Stimulated activated CD8-positive, alpha-beta memory T cell treated with anti-CD3 and anti-CD28 coated beads, Interleukin-4, amount 100 ng/mL, for 4 hours (primary cell): ENCODE data around the gene NCAN.
"Not testable (repeated sequence)": the region's sequence is repeated elsewhere in the genome, so short reads cannot be mapped to it uniquely, and the experiment has no call there.

ENCODE experiments used
- DNase-seq, 2 donors: peaks; one replicate each; pipeline ENCODE4 v3.0.0-alpha.2; 2020; ENCODE audit warnings: low read depth in 2 of 2, low spot score in 1 of 2

NCAN gene

DNA sequence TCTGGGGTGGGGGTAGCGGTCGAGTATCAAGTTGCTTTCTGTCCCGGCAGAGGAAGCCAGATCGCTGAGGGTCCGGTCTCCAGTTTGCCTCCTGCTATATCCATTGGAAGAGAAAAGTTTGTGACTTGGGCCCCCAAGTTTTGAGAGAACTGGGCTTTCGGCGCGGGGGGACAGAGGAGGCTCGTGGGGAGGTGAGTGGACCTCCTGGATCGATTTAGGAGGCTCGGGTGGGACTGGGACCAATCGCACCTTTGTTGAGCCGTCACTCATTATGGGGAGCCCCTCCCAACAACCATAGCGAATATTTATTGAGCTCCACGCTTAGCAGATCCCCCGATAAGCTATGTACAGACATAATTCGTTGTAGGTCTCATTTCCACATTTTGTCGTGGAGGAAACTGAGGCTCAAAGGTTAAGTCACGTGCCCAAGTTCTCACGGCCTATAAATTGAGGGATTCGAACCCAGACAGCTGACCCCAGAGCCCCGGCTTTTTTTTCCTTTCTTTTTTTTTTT, 18.8 kb upstream of the NCAN start:
- no peak for DNase-seq

DNA sequence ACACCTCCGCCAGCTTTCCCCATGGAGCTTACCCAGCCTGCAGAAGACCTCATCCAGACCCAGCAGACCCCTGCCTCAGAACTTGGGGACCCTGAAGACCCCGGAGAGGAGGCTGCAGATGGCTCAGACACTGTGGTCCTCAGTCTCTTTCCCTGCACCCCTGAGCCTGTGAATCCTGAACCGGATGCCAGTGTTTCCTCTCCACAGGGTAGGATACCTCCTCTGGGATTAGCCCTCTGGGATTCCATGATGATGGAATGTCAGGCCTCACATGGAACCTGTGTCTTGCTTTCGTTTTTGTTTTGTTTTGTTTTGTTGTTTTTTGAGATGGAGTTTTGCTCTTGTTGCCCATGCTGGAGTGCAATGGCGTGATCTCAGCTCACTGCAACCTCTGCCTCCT, 17.8 kb upstream of the NCAN start:
- DNase-seq = no peak

DNA sequence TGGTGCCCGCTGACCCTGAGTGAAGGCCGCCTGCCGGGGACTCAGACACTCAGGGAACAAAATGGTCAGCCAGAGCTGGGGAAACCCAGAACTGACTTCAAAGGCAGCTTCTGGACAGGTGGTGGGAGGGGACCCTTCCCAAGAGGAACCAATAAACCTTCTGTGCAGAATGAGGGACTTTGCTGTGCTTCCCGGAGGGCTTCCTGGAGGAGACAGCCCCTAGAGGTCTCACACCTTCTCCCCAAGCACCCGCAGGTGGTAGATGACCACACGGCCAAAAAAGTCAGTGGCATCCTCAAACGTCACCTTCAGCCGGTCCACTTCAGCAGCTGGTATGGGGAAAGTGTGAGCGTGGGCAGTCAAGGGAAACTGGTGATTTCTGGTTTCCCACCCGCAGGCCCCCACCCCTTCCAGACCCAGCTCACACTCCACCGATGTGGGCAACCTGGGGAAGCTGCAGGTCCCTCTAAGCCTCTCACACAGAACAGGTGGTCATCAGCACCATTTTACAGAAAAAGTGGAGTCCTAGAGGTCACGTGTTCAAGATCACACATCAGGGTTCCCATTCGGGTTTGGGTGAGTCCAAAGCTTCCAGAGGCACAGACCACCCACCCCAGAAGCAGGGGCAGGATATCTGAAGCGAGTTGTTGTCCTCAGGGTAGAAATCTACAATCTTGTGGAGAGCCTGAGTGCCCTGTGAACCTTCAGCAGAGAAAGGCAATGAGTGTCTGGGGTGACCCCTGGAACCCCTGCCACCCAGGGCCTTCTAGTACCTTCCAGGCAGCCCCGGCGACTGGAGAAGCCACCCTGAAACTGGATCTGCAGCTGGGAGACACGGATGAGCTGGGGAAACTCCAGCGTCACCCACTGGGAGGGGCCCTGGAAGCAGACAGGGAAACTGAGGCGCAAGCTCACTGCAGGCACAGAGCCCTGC, 9.8 kb upstream of the NCAN start:
- no peak for DNase-seq

DNA sequence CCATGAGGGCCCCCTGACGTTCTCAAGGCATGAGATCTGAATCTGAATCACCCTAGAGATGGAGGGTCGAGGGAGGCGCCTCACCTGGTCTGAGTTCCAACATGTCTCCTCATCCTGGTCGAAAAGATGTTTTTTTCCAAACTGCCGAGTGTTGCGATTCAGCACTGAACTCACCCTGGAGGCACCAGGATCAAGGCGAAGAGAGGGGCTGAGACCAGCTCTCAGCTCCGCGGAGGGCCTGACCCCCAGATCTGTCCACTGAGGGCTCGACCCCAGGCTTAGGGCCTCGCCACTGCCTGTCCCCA, 9.1 kb upstream of the NCAN start:
- no peak for DNase-seq

DNA sequence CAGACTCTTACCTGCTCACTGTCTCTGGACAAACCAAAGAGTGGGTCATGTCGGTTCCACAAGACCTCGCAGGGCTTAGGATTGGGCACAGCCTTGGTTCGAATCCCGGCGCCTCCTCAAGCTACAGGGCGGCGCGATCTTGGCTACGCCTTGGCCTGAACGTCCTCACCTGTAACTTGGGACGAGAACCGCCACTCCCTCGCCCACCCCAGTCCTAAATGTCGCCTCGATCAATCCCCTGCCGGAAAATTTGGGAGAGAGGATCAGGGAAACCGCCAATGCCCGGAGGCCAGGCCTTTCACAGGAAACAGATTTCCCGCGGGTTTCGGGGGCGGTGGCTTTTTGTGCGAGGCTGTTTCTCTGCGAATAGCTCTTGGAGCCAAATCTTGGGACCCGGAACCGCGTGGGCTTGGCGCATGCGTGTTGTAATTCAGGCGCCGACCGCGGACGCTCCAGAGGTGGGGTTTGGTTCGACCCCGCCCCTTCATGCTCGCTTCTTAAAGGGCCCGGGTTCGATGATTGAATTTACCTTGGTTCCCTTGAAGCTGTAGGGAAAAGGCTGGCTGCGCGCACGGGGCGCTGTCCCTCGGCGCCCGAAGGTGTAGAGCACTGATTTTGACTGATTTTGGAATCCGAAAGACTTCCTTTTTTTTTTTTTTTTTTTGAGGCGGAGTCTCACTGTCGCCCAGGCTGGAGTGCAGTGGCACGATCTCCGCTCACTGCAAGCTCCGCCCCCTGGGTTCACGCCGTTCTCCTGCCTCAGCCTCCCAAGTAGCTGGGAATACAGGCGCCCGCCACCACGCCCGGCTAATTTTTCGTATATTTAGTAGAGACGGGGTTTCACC, 8.5 kb upstream of the NCAN start, which contains the start of gene NR2C2AP:
NR2C2AP (minus strand) TSS at position 403 of the 845 bp plus-strand sequence; CDS start at position 49, 354 bp downstream.
- peak; percentile 83 to 89 for DNase-seq

DNA sequence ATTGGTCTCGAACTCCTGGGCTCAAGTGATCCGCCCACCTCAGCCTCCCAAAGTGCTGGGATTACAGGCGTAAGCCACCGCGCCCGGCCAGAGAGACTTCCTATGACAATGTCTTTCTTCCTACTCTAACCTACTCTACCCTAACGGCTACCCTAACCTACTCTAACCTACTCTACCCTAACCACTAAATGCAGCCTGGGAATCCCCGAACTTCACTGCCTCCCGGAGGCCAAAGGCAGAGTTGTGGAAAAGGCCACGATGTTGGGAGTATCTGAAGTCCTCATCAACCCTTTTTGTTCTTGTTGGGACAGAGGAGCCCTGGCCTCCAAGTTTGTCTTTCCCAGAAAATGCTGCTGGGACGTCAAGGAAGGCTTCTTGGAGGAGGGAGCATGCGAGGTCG, 7.6 kb upstream of the NCAN start:
- DNase-seq = no peak

DNA sequence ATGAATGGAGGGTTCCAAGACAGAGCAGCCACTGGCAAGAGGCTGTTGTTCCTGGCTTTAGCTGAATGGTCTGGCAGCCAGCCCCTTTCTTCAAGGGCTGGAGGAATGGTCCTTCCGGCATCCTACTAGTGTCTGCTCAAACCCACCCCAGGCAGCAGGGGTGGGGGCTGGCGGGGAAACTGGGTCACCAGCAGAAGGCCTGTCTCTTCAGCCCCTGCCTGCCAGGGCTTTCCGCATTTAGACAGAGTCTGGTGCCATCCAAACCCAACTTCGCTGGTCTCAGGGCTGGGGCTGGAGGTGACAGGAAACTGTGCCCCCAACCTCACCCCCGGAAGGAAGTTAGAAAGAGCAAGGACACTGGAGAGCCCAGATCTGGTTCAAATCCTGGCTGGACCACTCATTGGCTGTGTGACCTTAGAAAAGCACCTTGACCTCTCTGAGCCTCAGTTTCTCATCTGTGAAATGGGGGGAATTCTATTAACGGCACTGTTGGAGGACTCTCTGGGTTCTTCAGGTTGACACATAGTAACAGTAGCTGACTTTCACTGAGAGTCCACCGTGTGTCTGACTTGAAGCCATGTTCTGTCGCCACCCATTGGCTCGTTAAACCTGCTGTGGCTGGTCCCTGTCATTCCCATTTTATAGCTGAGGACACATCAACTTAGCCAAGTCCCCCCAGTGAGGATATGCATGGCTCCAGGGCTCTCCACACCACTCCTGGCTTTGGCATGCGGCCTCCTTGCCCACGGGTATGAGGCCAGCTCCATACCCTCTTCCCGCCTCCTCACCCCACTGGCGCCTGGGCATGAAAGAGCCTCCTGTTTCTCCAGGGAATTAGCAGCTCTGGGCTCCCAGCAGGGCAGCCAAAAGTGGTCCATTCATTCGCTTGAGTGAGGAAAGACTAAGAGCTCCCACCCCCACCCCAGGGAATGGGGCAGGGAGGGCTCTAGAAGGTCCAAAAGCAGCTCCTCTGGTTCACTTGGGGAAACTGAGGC, 6.0 kb upstream of the NCAN start:
- no peak for DNase-seq

DNA sequence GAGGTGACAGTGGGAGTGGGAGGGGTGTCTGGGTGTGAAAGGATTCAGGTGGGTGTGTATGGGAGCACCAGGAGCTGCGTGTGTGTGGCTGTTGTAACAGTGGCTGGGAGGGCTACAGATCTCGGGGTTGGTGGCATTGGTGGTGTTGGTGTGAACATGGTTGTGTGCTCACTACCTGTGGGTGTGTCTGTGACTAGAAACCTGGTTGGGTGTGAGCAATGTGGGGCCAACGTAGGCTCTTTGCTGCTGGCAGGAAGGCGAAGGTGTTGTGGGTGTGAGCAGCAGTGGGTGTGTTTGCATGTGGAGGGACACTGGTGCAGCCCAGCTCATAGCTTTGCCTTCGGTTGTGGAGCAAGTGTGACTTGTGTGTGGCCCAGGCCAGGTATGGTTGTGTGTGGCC, 4.8 kb upstream of the NCAN start:
- DNase-seq = no peak

DNA sequence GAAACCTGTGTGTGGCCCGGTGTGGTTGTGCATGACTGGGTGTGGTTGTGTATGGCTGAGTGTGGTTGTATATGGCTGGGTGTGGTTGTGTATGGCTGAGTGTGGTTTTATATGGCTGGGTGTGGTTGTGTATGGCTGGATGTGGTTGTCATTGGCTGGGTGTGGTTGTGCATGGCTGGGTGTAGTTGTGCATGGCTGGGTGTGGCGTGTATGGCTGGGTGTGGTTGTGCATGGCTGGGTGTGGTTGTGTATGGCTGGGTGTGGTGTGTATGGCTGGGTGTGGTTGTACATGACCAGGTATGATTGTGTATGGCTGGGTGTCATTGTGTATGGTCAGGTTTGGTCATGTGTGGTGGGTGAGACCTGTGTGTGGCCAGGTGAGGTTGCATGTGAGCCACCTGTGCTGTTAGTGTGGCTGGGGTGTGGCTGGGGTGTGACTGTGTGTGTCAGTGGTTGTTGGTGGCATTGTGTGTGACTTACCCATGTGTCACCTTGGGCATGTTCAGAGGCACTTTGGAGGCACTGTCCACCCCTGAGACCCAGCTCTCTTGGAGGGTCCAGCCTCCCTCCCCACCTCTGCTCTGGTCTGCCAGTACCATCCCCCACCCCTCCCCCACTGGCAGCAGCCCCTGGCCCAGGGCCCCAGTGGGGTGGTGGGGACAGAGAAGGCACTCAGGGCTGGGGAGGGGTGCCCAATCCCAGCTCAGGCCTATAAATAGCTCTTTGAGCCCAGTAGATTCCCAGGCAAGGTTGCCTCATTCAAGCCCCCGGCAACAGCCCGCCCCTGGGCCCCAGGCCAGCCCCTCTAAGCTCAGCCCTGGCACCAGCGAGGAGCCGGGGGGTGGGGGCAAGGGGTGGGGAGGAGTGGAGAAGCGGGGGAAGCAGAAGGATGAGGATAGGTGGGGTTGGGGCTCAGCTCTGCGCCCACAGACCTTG, 3.9 kb upstream of the NCAN start:
- no peak for DNase-seq

DNA sequence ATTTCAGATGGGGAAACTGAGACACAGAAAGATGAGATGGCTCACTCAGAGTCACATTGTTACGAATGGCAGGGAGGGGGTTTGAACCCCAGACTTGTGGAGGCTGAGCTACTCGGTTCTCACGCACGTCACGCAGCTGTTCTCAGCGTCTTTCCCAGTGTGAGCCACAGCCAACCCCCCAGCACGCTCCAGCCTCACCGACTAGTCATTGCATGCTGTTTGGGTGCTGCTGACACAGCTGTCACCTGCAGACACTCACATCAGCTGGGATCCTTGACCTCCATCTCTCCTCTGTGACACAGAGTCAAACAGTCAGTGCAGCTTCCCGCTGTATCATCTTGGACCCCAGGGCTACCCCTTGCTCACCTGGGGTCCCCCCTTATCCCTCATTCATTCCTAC, 2.4 kb upstream of the NCAN start:
- DNase-seq = no peak

DNA sequence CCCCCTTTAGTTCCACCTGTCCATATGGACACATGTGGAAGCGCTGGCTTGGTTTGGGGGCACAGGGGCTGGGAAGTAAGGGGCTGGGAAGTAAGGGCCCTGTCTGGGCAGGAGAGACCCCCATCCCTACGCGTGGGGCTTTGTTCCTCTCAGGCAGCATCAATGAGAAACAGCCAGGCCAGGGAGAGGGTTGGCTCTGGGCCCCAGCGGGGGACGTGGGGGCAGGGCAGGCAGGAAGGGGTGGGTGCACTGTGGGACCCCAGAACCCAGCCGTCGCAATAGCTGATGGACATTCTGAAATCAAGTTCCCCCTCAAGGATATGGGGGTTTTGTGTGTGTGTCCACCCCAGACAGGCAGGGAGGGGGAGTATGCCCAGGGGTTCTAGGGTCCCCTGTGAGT, 1.2 kb downstream of the NCAN start:
- no peak for DNase-seq

DNA sequence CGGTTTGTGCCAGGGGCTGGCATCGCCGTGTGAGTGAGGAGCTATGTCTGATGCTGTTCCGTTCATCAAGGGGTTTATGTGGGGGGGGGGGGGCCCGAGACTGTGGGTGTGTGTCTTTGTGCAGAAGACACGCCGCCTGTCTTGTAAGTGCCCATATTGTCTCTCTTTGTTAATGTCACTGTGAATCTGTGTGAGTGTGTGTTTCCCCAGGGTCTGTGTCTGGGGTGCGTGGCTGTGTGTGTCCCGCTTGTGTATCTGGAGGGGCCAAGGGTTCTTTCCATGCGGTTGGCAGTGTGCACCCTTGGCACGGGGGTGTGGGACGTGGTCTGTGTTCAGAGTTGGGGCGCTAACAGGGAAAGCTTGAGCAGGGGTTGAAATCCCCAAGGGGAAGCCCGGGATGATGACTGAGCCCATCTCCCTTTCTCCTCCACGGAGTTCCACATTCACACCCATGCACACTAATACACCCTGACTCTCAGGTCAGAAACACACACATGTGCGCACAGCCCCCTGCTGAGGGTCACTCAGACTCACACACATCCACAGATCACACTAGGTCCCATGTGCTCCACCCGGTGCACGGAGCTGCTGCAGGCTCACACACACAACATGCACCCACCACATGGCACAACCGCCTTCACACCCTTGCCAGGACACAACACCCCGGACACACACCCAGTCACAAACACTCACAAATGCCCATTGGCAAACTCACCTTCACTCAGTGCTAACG, 1.8 kb downstream of the NCAN start:
- DNase-seq = no peak

DNA sequence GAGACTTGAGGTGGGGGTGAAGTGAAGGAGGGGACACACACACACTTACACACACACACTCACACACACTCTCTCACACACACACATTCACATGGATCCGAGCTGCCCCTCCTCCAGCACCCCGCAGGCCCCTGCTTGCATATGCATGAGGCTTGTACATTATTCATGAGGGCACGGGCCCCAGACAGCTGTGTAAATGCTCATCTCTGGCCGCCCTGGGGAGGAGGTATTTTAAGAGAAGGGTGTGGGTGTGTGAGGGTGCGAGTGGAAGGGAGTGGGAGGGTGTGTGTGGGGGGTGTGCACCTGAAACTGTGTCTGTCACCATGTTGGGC, 2.4 kb downstream of the NCAN start:
- no peak for DNase-seq

DNA sequence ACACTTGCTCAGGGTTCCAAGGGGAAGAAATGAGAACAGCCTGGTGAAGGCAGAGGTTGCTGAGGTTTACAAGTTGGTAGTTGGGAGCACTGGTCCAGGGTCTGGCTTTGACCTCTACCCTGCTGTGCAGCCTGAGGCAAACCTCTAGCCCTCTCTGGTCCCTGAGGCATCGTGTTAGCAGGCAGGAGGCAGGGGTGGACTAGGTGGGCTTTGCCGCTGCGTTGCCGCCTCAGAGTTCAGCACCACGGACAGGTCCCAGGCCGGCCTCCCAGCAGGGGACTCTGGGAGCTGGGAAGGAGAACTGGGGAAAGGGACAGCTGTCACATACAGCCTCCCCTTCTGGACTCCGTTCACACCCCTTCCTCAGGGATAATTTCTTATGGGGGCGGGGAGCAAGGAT, 3.1 kb downstream of the NCAN start:
- DNase-seq = no peak

DNA sequence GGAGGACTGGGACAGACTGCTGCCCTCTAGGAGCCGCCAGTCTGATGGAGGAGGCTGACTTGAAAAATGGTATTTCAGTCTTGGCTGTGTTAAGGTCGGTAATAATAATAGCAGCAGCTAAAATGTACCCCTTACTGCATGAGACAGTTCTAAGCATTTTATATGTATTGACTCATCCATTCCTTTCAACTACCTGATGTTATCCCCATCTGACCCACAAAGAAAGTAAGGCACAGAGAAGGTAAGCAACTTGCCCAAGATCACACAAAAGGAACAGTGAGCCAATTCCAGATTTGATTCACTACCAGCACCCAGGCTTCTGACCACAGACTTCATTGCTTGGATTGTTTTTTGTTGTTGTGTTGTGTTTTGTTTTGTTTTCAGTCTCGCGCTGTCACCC, 4.0 kb downstream of the NCAN start:
- no peak for DNase-seq

DNA sequence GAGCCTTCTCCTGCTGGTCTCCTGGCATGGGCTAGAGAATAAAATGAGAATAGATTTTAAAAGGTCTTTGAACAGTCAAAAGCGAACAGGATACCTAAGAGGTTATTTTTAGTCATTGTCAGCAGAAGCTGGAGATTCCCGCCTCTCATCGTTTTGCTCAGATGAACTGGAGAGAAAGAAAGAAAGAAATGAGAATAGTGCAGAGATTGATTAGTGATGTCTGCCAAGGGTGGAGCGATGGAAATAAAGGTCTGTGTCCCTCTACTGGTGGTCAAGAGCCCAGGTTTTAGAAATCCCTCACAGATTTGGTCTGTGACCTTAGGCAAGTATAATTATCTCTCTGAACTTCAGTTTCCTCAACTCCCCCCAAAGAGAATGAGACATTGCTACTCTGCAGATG, 5.3 kb downstream of the NCAN start:
- DNase-seq = no peak

DNA sequence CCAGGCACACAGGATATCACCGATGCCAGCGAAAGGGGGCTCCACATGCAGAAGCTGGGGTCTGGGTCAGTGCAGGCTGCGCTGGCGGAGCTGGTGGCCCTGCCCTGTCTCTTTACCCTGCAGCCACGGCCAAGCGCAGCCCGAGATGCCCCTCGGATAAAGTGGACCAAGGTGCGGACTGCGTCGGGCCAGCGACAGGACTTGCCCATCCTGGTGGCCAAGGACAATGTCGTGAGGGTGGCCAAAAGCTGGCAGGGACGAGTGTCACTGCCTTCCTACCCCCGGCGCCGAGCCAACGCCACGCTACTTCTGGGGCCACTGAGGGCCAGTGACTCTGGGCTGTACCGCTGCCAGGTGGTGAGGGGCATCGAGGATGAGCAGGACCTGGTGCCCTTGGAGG, 7.2 kb downstream of the NCAN start:
- DNase-seq = no peak

DNA sequence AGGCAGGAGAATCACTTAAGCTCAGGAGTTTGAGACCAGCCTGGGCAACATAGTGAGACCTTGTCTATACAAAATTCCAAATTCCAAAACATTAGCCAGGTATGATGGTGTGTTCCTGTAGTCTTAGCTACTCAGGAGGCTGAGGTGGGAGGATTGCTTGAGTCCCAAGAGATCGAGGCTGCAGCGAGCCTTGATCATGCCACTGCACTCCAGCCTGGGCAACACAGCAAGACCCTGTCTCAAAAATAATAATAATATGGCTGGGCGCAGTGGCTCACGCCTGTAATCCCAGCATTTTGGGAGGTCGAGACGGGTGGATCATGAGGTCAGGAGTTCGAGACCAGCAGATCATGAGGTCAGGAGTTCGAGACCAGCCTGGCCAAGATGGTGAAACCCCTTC, 9.2 kb downstream of the NCAN start:
- not testable (repeated sequence) for DNase-seq

DNA sequence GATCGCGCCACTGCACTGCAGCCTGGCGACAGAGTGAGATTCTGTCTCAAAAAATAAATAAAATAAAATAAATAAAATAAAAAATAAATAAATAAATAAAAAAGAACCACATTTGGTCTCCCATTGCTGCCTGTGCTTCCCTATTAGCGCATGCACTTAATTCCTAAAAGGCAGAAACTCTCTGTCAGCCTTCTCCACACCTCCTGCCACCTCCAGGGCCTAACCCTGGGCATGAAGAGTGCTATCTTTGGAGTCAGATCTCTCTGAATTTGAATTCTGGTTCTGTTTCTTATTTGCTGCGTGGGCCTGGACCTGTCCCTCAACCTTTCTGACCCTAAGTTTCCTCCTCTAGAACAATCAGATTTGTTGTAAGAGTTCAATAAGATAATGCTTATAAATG, 11.3 kb downstream of the NCAN start:
- no peak for DNase-seq
